ENCODE data around the gene TLR10.

The TLR10 gene

DNA sequence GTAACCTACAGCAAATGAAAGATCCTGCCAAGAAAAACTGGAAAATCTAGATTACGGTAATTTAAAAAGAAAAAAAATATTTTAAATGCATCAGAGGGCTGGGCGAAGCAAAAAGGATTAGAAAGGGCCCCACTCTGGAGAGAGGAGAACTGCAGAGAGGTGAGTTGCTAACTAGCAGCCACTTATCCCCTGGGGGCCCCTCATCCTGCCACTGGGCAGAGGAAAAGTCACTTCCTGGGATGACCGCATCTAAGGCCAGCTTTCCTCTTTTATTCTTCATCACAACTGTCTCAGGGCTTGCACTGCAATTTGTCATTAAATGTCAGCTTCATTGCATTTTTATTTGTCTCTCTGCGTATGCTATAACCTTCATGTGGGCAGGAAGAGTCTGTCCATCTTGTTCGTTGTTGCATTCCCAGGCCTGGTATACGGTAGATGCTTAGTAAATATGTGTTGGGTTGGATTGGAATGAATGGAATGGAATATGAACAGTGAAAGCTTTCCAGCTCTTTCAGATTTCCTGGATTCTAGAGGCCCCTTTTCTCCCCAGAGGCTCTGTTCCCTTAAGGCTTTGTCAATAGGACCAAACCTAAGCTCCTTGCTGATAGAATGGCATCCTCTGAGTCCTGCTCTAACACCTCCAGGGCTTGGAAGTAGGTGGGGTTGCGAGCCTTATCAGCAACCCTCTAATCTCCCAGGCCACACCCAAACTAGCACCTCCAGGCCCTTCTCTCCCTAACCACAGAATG is 58.9 kb downstream of the TLR10 start:
- TF ChIP-seq EZH2 (IDR thresholded peaks at IDR 0.05; ENCODE audit: borderline replicate concordance, low read length), result no peak
- TF ChIP-seq, protein P1, sequence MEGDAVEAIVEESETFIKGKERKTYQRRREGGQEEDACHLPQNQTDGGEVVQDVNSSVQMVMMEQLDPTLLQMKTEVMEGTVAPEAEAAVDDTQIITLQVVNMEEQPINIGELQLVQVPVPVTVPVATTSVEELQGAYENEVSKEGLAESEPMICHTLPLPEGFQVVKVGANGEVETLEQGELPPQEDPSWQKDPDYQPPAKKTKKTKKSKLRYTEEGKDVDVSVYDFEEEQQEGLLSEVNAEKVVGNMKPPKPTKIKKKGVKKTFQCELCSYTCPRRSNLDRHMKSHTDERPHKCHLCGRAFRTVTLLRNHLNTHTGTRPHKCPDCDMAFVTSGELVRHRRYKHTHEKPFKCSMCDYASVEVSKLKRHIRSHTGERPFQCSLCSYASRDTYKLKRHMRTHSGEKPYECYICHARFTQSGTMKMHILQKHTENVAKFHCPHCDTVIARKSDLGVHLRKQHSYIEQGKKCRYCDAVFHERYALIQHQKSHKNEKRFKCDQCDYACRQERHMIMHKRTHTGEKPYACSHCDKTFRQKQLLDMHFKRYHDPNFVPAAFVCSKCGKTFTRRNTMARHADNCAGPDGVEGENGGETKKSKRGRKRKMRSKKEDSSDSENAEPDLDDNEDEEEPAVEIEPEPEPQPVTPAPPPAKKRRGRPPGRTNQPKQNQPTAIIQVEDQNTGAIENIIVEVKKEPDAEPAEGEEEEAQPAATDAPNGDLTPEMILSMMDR (IDR thresholded peaks at IDR 0.05; ENCODE audit: low read length), result no peak
- Histone ChIP-seq H3K27ac (ENCODE audit: low read depth, low read length, poor library complexity, severe bottlenecking) (no peak overlapping the region), H3K4me1 (ENCODE audit: insufficient read depth, low read length, severe bottlenecking) (no peaks in the 10 kb centered on the region)

DNA sequence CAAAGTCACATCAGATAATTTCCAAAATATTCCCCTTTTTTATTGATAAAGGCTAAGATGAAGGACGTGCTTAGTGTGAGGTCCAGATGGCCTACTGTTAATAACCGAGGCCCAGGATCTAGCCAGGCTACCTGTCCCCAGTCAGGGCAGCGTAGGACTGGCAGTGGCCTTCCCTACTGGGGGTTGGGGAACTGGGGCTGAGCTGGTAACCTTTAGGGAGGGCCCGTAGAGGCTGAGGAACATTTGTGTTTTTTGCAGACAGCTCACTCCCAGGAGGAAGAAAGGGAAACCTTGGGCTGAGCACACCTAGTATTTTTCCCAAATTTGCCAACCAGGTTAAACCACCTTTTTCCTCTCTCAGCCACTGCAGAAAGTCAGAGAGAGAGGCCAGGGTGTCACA is 59.7 kb downstream of the TLR10 start:
- H3K27me3 ChIP-seq (ENCODE audit: insufficient read depth, low read length), result peaks cover 5% of the 10 kb centered on the region; the same call in 1 of the 2 replicates
- H3K79me2 ChIP-seq (ENCODE audit: insufficient read depth, low read length), result no peaks in the 10 kb centered on the region
- no peak overlapping the region for H3K4me2 ChIP-seq (ENCODE audit: low read length)
- H3K27ac ChIP-seq (ENCODE audit: low read depth, low read length, poor library complexity, severe bottlenecking), result no peak overlapping the region
- no peak overlapping the region for H3K4me3 ChIP-seq (ENCODE audit: low read depth, low read length, poor library complexity, severe bottlenecking)
- no peaks in the 10 kb centered on the region for H3F3A ChIP-seq (ENCODE audit: insufficient read depth, low read length)
- no peaks in the 10 kb centered on the region for H3K9me2 ChIP-seq (ENCODE audit: low read depth, low read length)
- H2AFZ ChIP-seq (ENCODE audit: low read length), result no peak overlapping the region
- H3K9me3 ChIP-seq (ENCODE audit: low read length), result no peaks in the 10 kb centered on the region
- H3K36me3 ChIP-seq (ENCODE audit: insufficient read depth, low read length), result no peaks in the 10 kb centered on the region
- H4K20me1 ChIP-seq (ENCODE audit: insufficient read depth, low read length), result no peaks in the 10 kb centered on the region
- H3K9ac ChIP-seq (ENCODE audit: low read length), result no peak overlapping the region
- no peaks in the 10 kb centered on the region for H3K4me1 ChIP-seq (ENCODE audit: insufficient read depth, low read length, severe bottlenecking)
- TF ChIP-seq, protein P1 (IDR thresholded peaks at IDR 0.05; ENCODE audit: low read length), result no peak

More for the DNA sequence above, 58.9 kb downstream of the TLR10 start:
- Histone ChIP-seq H4K20me1 (ENCODE audit: insufficient read depth, low read length) (no peaks in the 10 kb centered on the region), H3K9ac (ENCODE audit: low read length) (no peak overlapping the region), H3K36me3 (ENCODE audit: insufficient read depth, low read length) (no peaks in the 10 kb centered on the region), H3K27me3 (ENCODE audit: insufficient read depth, low read length) (peaks cover 5% of the 10 kb centered on the region; the same call in 1 of the 2 replicates), H3K4me3 (ENCODE audit: low read depth, low read length, poor library complexity, severe bottlenecking) (no peak overlapping the region), H3F3A (ENCODE audit: insufficient read depth, low read length) (no peaks in the 10 kb centered on the region), H3K9me3 (ENCODE audit: low read length) (no peaks in the 10 kb centered on the region), H3K9me2 (ENCODE audit: low read depth, low read length) (no peaks in the 10 kb centered on the region), H2AFZ (ENCODE audit: low read length) (no peak overlapping the region), H3K79me2 (ENCODE audit: insufficient read depth, low read length) (no peaks in the 10 kb centered on the region), H3K4me2 (ENCODE audit: low read length) (no peak overlapping the region)
